Measurements from ENCODE around the gene TENM4. TPM values are rescaled to one million over a fixed set of nuclear protein-coding genes. Genes with fewer than 3 reads are reported as not detected.

Gene TENM4
- total RNA-seq, 8 experiments from 2014 or later = 0.59 to 82.2 (median 24.2) TPM

- WGBS, 10 experiments = 0 to 1% (median 0%) methylated on average over 2 to 20 of the region's 72 CpGs; no CpG with 5 or more reads in 7 of the 10 experiments
- H3K4me1 ChIP-seq (replicated peaks in 1 of 2) = peaks cover 14 to 16% of the 10 kb centered on the region in 2 donors
- H3K27ac ChIP-seq = peak overlapping the region; percentile 67 to 81
- peak; percentile 2 to 29 (median 20) for ATAC-seq (replicated peaks in 6 of 8)
- in situ Hi-C loops (cut with MboI; ENCODE audit: low pct_unique_long_range_greater_than_20kb in 2 of 9, low sequenced_read_pairs in 9 of 9, unreplicated experiment in 9 of 9) = loop anchor here in 1 of 9 experiments (25.0 kb wide), 1 partner anchor 378 kb away; no protein-coding TSS in a partner anchor
- peak overlapping the region; percentile 56 to 86 (median 66) for H3K4me3 ChIP-seq
These were observed 802 bp downstream of the TENM4 start for GRCh38 chr11:79439886-79440570.

GRCh38 chr11:79439410-79439885, 1.4 kb downstream of the TENM4 start:
- ATAC-seq (replicated peaks in 6 of 8) = peak in 7 of 8 experiments; percentile 1 to 6 (median 2)
- Histone ChIP-seq H3K4me1 (replicated peaks in 1 of 2) (peaks cover 15 to 19% of the 10 kb centered on the region in 2 donors), H3K27ac (peak overlapping the region; percentile 67 to 81), H3K4me3 (peak overlapping the region; percentile 56 to 86 (median 66))
- 7% methylated on average over 3 of the region's 24 CpGs; no CpG with 5 or more reads in 9 of the 10 experiments for WGBS, 10 experiments
- in situ Hi-C loops (cut with MboI; ENCODE audit: low pct_unique_long_range_greater_than_20kb in 2 of 9, low sequenced_read_pairs in 9 of 9, unreplicated experiment in 9 of 9) = loop anchor here in 1 of 9 experiments (25.0 kb wide), 1 partner anchor 377 kb away; no protein-coding TSS in a partner anchor

DNA sequence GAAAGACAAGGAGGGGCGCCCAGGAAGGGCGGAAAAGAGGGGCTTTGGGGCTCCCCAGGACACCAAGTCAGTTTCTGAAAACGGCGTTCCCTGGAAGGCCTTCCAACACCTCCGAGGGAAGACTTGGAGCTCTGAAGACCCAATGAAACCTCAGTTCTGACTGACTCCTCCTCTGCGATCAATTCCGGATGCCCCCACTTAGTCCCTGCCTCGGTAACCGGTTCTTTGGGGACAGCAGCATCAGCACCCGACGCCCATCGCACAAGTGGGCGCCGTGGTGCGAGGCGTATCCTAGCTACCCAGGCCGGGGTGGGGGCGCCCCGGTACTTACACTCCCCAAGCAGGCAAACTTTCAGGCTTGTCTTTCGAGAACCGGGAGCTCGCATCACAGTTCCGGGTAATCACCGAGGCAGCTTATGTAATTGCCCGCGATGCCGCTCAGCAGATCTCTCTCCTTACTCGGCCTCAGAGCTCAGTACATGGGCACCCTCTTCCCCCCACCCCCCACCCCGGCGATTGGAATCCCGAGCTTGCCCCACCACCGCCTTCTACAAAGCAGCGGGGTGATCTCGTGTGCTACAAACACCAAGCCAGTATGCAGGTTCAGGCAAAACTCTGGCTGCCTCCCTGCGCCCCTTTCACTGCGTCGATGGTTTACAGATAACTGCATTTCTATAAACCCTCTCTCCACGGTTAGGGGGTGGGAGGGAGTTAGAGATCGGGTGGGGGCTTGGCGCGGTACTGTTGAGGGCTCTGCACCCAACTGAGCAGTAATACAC, 2.0 kb downstream of the TENM4 start:
- Histone ChIP-seq H3K4me1 (replicated peaks in 1 of 2) (peaks cover 21 to 26% of the 10 kb centered on the region in 2 donors), H3K4me3 (peak overlapping the region; percentile 56 to 86 (median 66)), H3K27ac (peak overlapping the region; percentile 1 to 27)
- in situ Hi-C loops (cut with MboI; ENCODE audit: low pct_unique_long_range_greater_than_20kb in 2 of 9, low sequenced_read_pairs in 9 of 9, unreplicated experiment in 9 of 9) = loop anchor here in 1 of 9 experiments (25.0 kb wide), 1 partner anchor 377 kb away; no protein-coding TSS in a partner anchor
- WGBS, 10 experiments = 0 to 17% (median 3%) methylated on average over 3 to 18 of the region's 41 CpGs; no CpG with 5 or more reads in 3 of the 10 experiments
- no peak for ATAC-seq (replicated peaks in 6 of 8)

DNA sequence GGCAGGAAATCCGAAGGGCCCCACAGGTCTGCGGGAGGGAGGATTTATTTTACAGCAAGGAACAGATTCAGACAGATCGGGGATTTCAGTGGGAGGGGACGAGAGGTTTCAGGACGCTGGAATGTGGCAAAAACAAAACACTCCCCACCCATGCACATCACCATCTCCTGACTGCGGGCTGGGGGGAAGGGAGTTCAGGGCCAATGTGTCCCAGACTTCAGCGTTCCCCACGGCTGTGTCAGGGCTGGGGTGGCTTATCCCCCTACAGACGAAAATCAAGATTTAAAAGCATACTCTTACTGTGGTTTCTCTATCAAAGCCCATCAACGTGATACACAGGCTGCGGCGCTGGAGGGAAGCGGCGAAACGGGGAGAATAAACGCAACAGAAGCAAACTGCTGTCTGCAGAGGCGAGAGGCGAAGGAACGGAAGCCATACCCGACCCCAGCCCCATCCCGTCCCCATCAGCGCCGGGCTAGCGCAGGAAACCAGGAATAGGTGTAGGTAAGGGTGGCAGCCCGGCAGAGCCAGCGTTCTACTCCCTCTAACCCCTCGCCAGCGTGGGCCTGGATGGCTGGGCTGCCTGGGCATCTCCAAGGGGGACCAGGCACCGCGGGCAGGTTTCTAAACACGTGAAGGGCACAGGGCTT, 2.7 kb downstream of the TENM4 start:
- peak overlapping the region; percentile 1 to 27 for H3K27ac ChIP-seq
- in situ Hi-C loops (cut with MboI; ENCODE audit: low pct_unique_long_range_greater_than_20kb in 2 of 9, low sequenced_read_pairs in 9 of 9, unreplicated experiment in 9 of 9) = loop anchor here in 1 of 9 experiments (25.0 kb wide), 1 partner anchor 376 kb away; no protein-coding TSS in a partner anchor
- 0 to 3% (median 1%) methylated on average over 1 to 9 of the region's 31 CpGs; no CpG with 5 or more reads in 6 of the 10 experiments for WGBS, 10 experiments

DNA sequence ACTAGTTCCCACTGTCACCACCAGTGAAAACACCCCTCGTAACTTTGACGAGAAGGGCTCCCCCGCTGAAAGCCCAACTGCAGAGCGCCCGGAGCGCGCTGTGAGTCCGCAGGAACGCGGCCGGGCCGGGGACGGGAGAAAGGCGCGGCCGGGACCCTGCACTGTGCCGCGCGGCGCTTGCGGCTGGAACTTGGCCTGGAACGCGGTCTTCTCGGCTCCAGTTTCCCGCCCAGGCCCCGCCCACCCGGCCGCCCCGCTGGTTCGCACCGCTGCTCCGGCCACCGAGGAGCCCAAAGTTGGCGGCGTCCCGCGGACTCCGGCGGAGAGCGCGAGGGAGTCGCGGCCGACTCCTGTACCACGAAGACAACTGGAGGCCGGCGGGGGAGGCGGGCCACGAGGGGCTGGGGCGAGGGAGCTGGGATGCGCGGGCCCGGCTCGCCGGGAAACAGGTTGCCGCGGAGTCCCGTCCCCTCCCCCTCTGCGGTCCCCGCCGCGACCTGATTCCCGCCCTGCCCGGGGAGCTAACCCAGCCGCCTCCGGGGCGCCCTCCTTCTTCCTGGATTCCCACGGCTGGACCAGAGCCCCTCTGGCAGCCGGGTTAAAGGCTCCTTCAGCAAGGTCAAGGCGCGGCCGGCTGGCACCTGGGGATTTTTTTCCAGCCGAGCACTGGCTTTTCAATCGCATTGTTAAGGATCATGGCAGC, 3.4 kb downstream of the TENM4 start:
- in situ Hi-C loops (cut with MboI; ENCODE audit: low pct_unique_long_range_greater_than_20kb in 2 of 9, low sequenced_read_pairs in 9 of 9, unreplicated experiment in 9 of 9) = loop anchor here in 1 of 9 experiments (25.0 kb wide), 1 partner anchor 375 kb away; no protein-coding TSS in a partner anchor
- WGBS, 10 experiments = 0% methylated on average over 1 of the region's 74 CpGs; no CpG with 5 or more reads in 9 of the 10 experiments
- peak overlapping the region; percentile 56 to 86 (median 66) for H3K4me3 ChIP-seq
- peak overlapping the region; percentile 1 to 27 for H3K27ac ChIP-seq
- peaks cover 26 to 31% of the 10 kb centered on the region in 2 donors for H3K4me1 ChIP-seq (replicated peaks in 1 of 2)
- ATAC-seq (replicated peaks in 6 of 8) = peak; percentile 7 to 52 (median 28)

More for the DNA sequence above, 2.7 kb downstream of the TENM4 start:
- Histone ChIP-seq H3K4me3 (peak overlapping the region; percentile 56 to 86 (median 66)), H3K4me1 (replicated peaks in 1 of 2) (peaks cover 25 to 28% of the 10 kb centered on the region in 2 donors)
- peak in 3 of 8 experiments; percentile 0 to 11 (median 6) for ATAC-seq (replicated peaks in 6 of 8)

DNA sequence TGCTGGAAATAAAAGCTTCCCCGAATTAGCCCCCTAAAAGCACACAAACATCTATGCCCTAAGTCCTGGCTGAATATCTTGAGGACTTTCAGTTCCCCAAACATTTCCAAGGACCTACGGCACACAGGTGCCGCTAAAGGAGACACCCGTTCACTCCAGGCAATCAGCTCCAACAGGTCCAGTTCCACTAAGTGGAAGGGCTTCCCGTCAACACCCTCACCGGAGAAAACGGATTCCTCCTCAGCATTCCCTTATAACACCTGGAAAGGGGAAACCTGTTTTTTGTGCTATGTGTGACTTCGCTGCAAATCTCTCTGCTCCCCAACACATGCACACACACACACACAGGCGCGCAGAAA, 3.9 kb downstream of the TENM4 start:
- ATAC-seq (replicated peaks in 6 of 8) = no peak
- H3K4me1 ChIP-seq (replicated peaks in 1 of 2) = peaks cover 29 to 37% of the 10 kb centered on the region in 2 donors
- H3K27ac ChIP-seq = no peak overlapping the region
- in situ Hi-C loops (cut with MboI; ENCODE audit: low pct_unique_long_range_greater_than_20kb in 2 of 9, low sequenced_read_pairs in 9 of 9, unreplicated experiment in 9 of 9) = loop anchor here in 1 of 9 experiments (25.0 kb wide), 1 partner anchor 375 kb away; no protein-coding TSS in a partner anchor
- 13 to 46% (median 34%) methylated on average over 1 to 7 of the region's 10 CpGs; no CpG with 5 or more reads in 3 of the 10 experiments for WGBS, 10 experiments
- H3K4me3 ChIP-seq = peak overlapping the region; percentile 56 to 86 (median 66)

DNA sequence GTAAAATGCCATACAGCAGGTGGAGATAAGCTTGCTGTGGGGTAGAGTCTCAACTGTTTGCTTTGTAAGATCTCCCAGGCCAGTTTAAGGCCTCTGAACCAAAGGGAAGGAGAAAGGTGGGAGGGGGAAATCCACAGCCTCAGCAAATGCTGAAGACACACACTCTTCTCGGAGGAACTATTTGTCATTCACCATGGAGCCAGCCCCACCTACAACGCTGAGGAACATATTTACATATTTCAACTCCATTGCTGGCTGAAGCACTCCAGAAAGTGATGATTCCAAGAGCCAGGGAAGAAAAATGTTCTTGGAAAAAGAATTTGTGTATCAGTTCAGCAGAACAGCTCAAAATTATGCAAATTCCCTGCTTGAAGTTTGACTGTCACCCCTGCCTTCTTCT, 6.5 kb downstream of the TENM4 start:
- peaks cover 28 to 33% of the 10 kb centered on the region in 2 donors for H3K4me1 ChIP-seq (replicated peaks in 1 of 2)
- H3K4me3 ChIP-seq = no peak overlapping the region
- 0 to 53% (median 21%) methylated on average over 1 to 2 of the region's 2 CpGs; no CpG with 5 or more reads in 2 of the 10 experiments for WGBS, 10 experiments
- ATAC-seq (replicated peaks in 6 of 8) = peak in 2 of 8 experiments; percentile 44 to 56
- in situ Hi-C loops (cut with MboI; ENCODE audit: low pct_unique_long_range_greater_than_20kb in 2 of 9, low sequenced_read_pairs in 9 of 9, unreplicated experiment in 9 of 9) = loop anchor here in 1 of 9 experiments (25.0 kb wide), 1 partner anchor 372 kb away; no protein-coding TSS in a partner anchor
- no peak overlapping the region for H3K27ac ChIP-seq

DNA sequence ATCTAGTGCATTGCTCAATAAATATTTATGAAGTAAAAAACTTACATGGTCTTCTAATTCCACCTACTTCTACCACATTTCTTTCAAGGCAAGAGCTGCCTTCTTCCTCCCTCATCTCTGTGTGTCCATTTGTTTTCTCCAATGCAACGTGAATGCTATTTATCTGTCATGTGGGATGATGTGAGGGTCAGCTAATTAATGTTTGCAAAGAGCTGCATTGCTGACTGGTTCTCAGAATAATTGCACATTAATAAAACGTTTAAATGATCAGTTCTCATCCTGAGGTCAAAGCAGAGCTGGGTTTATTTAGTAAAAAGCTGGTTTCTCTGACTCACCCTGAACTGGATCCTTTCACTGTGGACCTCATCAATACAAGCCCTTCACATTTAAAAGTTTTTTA, 8.7 kb downstream of the TENM4 start:
- peaks cover 31 to 33% of the 10 kb centered on the region in 2 donors for H3K4me1 ChIP-seq (replicated peaks in 1 of 2)
- H3K4me3 ChIP-seq = no peak overlapping the region
- WGBS, 10 experiments = 0 to 75% (median 19%) methylated on average over 1 to 2 of the region's 2 CpGs; no CpG with 5 or more reads in 1 of the 10 experiments
- ATAC-seq (replicated peaks in 6 of 8) = peak in 5 of 8 experiments; percentile 25 to 65 (median 60)
- no peak overlapping the region for H3K27ac ChIP-seq
- in situ Hi-C loops (cut with MboI; ENCODE audit: low pct_unique_long_range_greater_than_20kb in 2 of 9, low sequenced_read_pairs in 9 of 9, unreplicated experiment in 9 of 9) = loop anchor here in 1 of 9 experiments (25.0 kb wide), 1 partner anchor 370 kb away; no protein-coding TSS in a partner anchor

DNA sequence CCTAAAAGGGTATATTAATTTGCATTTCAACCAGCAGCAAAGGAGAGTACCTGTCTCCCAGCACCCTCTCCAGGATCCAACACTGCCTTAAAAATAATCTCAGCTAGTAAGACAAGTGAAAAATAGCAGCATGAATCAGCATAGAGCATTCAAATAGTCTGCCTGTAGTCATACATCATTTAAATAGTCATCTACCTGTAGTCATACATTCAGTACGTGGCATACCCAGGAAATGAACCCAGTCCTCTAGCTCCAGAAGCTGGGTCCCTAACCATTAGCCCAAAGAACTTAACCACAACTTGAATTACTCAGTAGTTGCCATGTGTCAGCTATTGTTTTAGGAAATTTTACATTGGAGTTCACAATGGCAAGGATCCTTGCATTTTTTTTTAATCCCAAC, 9.3 kb downstream of the TENM4 start:
- ATAC-seq (replicated peaks in 6 of 8) = peak in 3 of 8 experiments; percentile 17 to 61 (median 39)
- WGBS, 10 experiments = 0 to 100% (median 83%) methylated on average over 1 of the region's 1 CpG; no CpG with 5 or more reads in 5 of the 10 experiments
- Histone ChIP-seq H3K4me1 (replicated peaks in 1 of 2) (peaks cover 27 to 28% of the 10 kb centered on the region in 2 donors), H3K4me3 (no peak overlapping the region), H3K27ac (no peak overlapping the region)
- in situ Hi-C loops (cut with MboI; ENCODE audit: low pct_unique_long_range_greater_than_20kb in 2 of 9, low sequenced_read_pairs in 9 of 9, unreplicated experiment in 9 of 9) = loop anchor here in 1 of 9 experiments (25.0 kb wide), 1 partner anchor 369 kb away; no protein-coding TSS in a partner anchor

DNA sequence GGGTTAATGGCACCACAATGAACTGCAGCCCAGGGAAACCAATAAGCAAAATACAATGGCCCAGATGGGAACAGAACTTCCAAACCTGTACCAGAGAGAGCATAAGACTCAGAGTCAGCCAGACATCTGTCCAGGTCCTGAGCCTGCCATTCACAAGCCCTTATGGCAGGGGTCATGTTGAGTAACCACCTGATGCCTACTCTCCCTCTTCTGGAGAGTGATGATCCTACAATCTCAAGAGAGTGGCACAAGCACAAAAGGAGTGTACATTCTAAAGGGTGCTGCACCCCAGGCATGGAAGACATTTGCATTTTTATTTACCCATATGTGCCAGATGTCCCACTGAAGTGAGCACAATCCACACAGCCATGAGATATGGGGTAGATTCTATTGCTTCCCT, 10.6 kb downstream of the TENM4 start:
- Histone ChIP-seq H3K4me1 (replicated peaks in 1 of 2) (peaks cover 23 to 24% of the 10 kb centered on the region in 2 donors), H3K27ac (no peak overlapping the region), H3K4me3 (no peak overlapping the region)
- ATAC-seq (replicated peaks in 6 of 8) = peak in 1 of 8 experiments; percentile 34
- in situ Hi-C loops (cut with MboI; ENCODE audit: low pct_unique_long_range_greater_than_20kb in 2 of 9, low sequenced_read_pairs in 9 of 9, unreplicated experiment in 9 of 9) = loop anchor here in 1 of 9 experiments (25.0 kb wide), 1 partner anchor 368 kb away; no protein-coding TSS in a partner anchor

DNA sequence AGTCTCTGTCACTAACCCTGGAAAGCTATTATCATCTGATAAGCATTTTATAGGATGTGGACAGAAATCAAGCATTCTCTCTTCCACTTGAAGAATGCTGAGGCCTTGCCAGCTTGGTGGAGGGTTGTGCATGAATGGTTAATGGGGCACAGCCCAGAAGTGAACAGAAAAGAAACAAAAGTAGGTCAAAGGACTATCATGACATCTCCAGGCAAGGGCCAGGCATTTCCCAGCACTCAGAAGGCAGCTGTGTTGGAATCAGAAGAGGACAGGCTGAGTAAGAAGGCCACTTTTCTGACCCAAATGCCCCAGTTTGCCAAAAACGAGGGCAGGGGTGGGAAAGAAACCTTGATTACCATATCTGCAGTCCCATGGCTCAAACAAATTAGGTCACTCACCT, 12.4 kb downstream of the TENM4 start:
- H3K4me1 ChIP-seq (replicated peaks in 1 of 2) = peaks cover 13% of the 10 kb centered on the region in 2 donors
- 0 to 67% (median 40%) methylated on average over 1 of the region's 1 CpG; no CpG with 5 or more reads in 6 of the 10 experiments for WGBS, 10 experiments
- ATAC-seq (replicated peaks in 6 of 8) = peak in 4 of 8 experiments; percentile 10 to 89 (median 52)
- no peak overlapping the region for H3K4me3 ChIP-seq
- no peak overlapping the region for H3K27ac ChIP-seq
- in situ Hi-C loops (cut with MboI; ENCODE audit: low pct_unique_long_range_greater_than_20kb in 2 of 9, low sequenced_read_pairs in 9 of 9, unreplicated experiment in 9 of 9) = loop anchor here in 1 of 9 experiments (25.0 kb wide), 1 partner anchor 366 kb away; no protein-coding TSS in a partner anchor

Data from motor neuron (in vitro differentiated cells).